ENCODE results near the gene SRRM2.

Gene SRRM2

DNA sequence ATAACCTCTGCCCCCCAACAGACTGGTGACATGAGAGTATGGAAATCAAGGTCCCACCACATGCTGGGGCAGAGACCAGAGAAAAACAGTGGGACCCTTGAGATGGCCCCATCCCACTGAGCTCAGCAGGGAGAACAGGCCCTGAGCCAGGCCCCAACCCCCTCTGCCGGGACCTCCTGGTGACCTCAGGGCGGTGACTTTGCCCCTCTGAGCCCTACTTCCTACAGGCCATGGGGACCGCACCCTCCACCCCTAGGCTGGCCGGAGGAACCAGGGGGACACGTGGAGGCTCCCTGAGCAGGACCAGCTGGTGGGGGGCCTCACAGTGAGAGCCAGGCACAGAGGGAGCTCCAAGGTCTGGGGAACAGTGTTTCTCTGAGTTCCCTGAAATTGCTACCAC lies 13.8 kb upstream of the SRRM2 start:
- H3K4me3 ChIP-seq (replicated peaks; ENCODE audit: low read depth, low read length) = no peak overlapping the region
- TF ChIP-seq, protein P1, sequence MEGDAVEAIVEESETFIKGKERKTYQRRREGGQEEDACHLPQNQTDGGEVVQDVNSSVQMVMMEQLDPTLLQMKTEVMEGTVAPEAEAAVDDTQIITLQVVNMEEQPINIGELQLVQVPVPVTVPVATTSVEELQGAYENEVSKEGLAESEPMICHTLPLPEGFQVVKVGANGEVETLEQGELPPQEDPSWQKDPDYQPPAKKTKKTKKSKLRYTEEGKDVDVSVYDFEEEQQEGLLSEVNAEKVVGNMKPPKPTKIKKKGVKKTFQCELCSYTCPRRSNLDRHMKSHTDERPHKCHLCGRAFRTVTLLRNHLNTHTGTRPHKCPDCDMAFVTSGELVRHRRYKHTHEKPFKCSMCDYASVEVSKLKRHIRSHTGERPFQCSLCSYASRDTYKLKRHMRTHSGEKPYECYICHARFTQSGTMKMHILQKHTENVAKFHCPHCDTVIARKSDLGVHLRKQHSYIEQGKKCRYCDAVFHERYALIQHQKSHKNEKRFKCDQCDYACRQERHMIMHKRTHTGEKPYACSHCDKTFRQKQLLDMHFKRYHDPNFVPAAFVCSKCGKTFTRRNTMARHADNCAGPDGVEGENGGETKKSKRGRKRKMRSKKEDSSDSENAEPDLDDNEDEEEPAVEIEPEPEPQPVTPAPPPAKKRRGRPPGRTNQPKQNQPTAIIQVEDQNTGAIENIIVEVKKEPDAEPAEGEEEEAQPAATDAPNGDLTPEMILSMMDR (IDR thresholded peaks at IDR 0.05; ENCODE audit: low read depth, low read length, missing control alignments) = no peak
- no peak for DNase-seq (ENCODE audit: extremely low read depth, low read depth)

GRCh38 chr16:2739625-2740430 lies 12.6 kb upstream of the SRRM2 start:
- no peak for DNase-seq (ENCODE audit: extremely low read depth, low read depth)
- no peak overlapping the region for H3K4me3 ChIP-seq (replicated peaks; ENCODE audit: low read depth, low read length)
- TF ChIP-seq, protein P1 (IDR thresholded peaks at IDR 0.05; ENCODE audit: low read depth, low read length, missing control alignments) = no peak

- TF ChIP-seq, protein P1 (IDR thresholded peaks at IDR 0.05; ENCODE audit: low read depth, low read length, missing control alignments) = no peak
- no peak for DNase-seq (ENCODE audit: extremely low read depth, low read depth)
- H3K4me3 ChIP-seq (replicated peaks; ENCODE audit: low read depth, low read length) = no peak overlapping the region
Measured at GRCh38 chr16:2740476-2740875, 12.0 kb upstream of the SRRM2 start.

- TF ChIP-seq, protein P1 (IDR thresholded peaks at IDR 0.05; ENCODE audit: low read depth, low read length, missing control alignments) = no peak
- H3K4me3 ChIP-seq (replicated peaks; ENCODE audit: low read depth, low read length) = no peak overlapping the region
- no peak for DNase-seq (ENCODE audit: extremely low read depth, low read depth)
Measured at GRCh38 chr16:2741168-2741567, 11.3 kb upstream of the SRRM2 start.

GRCh38 chr16:2742323-2743006 lies 10.0 kb upstream of the SRRM2 start:
- H3K4me3 ChIP-seq (replicated peaks; ENCODE audit: low read depth, low read length) = no peak overlapping the region
- TF ChIP-seq, protein P1 (IDR thresholded peaks at IDR 0.05; ENCODE audit: low read depth, low read length, missing control alignments) = no peak

DNA sequence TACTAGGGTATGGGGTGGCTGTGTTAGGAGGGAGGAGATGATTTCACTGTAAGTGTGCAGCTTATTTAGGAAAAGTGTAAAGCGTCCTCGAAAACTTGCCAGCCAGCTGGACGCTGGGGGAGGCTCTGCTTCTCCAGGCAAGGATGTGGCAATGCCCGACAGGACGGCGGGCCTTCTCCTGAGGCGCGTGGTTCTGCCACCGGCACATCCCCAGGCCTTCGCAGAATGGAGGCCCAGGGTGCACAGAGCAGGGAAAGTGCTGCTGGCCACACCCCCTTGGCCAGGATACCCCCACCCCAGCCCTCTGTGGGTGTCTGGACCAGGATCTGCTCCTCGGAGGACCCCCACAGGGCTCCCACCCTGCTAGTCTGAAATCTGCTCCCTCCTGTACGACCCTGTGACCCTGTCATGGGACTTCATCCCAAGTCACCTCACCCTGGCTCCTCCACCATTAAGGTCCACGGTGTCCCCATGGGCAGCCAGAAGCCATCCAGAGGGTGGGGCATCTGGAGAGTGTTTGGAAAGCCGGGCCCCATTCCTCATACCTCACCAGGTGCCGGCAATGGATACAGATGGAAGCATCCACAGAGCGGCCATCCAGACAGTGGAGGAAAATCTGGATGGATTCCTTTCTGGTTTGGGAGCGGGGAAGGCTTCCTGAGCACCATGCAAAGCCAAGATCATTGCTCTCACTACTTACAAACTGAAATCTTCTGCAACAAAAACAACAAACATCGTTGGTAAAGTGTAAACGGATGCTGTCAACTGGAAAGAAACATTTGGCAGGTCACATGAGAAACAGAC lies 9.2 kb upstream of the SRRM2 start:
- no peak for DNase-seq (ENCODE audit: extremely low read depth, low read depth)
- TF ChIP-seq, protein P1 (IDR thresholded peaks at IDR 0.05; ENCODE audit: low read depth, low read length, missing control alignments) = no peak
- H3K4me3 ChIP-seq (replicated peaks; ENCODE audit: low read depth, low read length) = no peak overlapping the region

More at GRCh38 chr16:2742323-2743006, 10.0 kb upstream of the SRRM2 start:
- no peak for DNase-seq (ENCODE audit: extremely low read depth, low read depth)

All from HFF-Myc (cell line).